Measurements from ENCODE around the gene TERB1. TPM values are rescaled to one million over a fixed set of nuclear protein-coding genes. Genes with fewer than 3 reads are reported as not detected.

The TERB1 gene
- total and polyA plus RNA-seq, 2 donors (not counting 3 experiments of a cell fraction or from before 2014, with no cell fraction given) = not detected

GRCh38 chr16:66790130-66790733 lies 11.2 kb downstream of the TERB1 start:
- Histone ChIP-seq H3K9me1 (replicated peaks; ENCODE audit: control insufficient read depth, extremely low read depth, insufficient read depth, low read length) (no peaks in the 10 kb centered on the region), H3K9ac (replicated peaks; ENCODE audit: extremely low read depth, insufficient read depth, low read length) (no peak overlapping the region), H3K4me3 (replicated peaks in 1 of 3; ENCODE audit: insufficient read depth in 1 of 3, low read depth in 1 of 3, low read length in 3 of 3) (no peak overlapping the region), H3K4me2 (ENCODE audit: insufficient read depth, low read length) (no peak overlapping the region), H3K27me3 (ENCODE audit: control insufficient read depth in 2 of 2, insufficient read depth in 2 of 2, low read length in 2 of 2) (no peaks in the 10 kb centered on the region), H2AFZ (ENCODE audit: low read depth, low read length) (peak overlapping the region; percentile 48), H3K4me1 (ENCODE audit: control insufficient read depth, extremely low read depth, insufficient read depth, low read length) (no peaks in the 10 kb centered on the region), H3K27ac (ENCODE audit: insufficient read depth, low read depth, low read length) (no peak overlapping the region), H3K36me3 (ENCODE audit: control insufficient read depth in 2 of 2, extremely low read depth in 1 of 2, insufficient read depth in 2 of 2, low read length in 2 of 2) (no peaks in the 10 kb centered on the region), H3K79me2 (ENCODE audit: control insufficient read depth, insufficient read depth, low read length) (no peaks in the 10 kb centered on the region), H3K9me3 (replicated peaks; ENCODE audit: control insufficient read depth, insufficient read depth, low read length) (no peaks in the 10 kb centered on the region), H4K20me1 (replicated peaks; ENCODE audit: control insufficient read depth, extremely low read depth, insufficient read depth, low read length) (no peaks in the 10 kb centered on the region)
- ChIA-PET CTCF (no interaction called here), POLR2A (no interaction called here)
- no peak for FAIRE-seq
- no TSS peak for BruUV-seq (replicated peaks)
- DNase-seq (ENCODE audit: low read depth, low spot score) = no peak
- dilution Hi-C loops (cut with MboI; ENCODE audit: extremely low pct_ligation_motif_present, low sequenced_read_pairs) (no loop called here), intact Hi-C loops (cut with micrococcal nuclease) (no loop called here)
- TF ChIP-seq MYC (IDR thresholded peaks at IDR 0.05; ENCODE audit: low read depth, low read length) (no peak), EZH2 (IDR thresholded peaks at IDR 0.05; ENCODE audit: borderline replicate concordance, low read depth, low read length, severe bottlenecking) (no peak), GATA2 (IDR thresholded peaks at IDR 0.05; ENCODE audit: insufficient read depth, insufficient read length, low read depth, low read length) (no peak), FOS (IDR thresholded peaks at IDR 0.05; ENCODE audit: borderline replicate concordance, insufficient read depth, low read length) (no peak), MAX (IDR thresholded peaks at IDR 0.05; ENCODE audit: insufficient read depth, insufficient read length) (no peak), POLR2AphosphoS5 (IDR thresholded peaks at IDR 0.05; ENCODE audit: insufficient read depth, low read depth, low read length) (no peak), CTCF (IDR thresholded peaks at IDR 0.05; ENCODE audit: extremely low read depth in 1 of 2, insufficient read depth in 1 of 2, low read depth in 1 of 2, low read length in 2 of 2) (no peak), POLR2A (IDR thresholded peaks at IDR 0.05; ENCODE audit: low read depth, low read length) (no peak), JUN (IDR thresholded peaks at IDR 0.05; ENCODE audit: borderline replicate concordance, insufficient read depth, insufficient read length, low read depth) (no peak)

Measured in endothelial cell of umbilical vein (primary cell).